Fibroblast of pulmonary artery (primary cell): ENCODE measurements around the gene CDK7.
A peak's percentile ranks its signal among the peaks of the same experiment; 100 is the strongest.

Experiments used
- DNase-seq: peaks from one replicate; pipeline ENCODE4 v3.0.0-alpha.2; 2010; ENCODE audit warnings: low read depth
- H3K4me3 ChIP-seq: replicated peaks from 2 replicates; pipeline ENCODE4 v1.5.1; 2011; ENCODE audit warnings: low read depth, mild to moderate bottlenecking, control low read depth, low read length, moderate library complexity
- TF ChIP-seq, protein P1 (sequence below): IDR thresholded peaks from 2 replicates; pipeline ENCODE4 v1.5.1; 2011; ENCODE audit warnings: mild to moderate bottlenecking, control low read depth, low read length, inconsistent platforms; ENCODE audit errors: missing control alignments

Gene CDK7

DNA sequence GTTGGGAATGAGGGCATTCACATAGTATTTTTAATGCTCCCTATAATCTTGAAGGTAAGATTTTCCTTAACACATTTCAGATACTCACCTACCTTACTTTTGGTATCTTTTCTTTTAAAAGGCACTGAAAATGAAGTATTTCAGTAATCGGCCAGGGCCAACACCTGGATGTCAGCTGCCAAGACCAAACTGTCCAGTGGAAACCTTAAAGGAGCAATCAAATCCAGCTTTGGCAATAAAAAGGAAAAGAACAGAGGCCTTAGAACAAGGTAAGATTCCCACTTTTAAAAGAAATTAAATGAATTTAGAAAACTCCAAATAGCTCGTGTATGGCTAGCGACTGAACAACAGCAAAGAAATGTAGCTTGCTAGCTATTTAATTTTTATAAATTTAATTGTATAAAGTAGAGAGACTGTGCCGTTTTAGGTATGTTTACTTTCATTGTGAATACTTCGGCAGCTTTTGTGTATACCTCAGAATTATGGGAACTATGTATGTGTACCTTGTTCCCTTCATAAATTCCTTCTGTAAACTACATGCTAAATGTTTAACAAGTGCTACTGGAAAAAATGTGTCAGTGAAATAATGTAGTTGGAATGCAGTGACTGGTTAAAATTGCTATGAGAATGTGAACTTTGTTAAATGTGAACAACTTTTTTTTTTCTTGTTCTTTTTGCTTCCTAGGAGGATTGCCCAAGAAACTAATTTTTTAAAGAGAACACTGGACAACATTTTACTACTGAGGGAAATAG, 41.9 kb downstream of the CDK7 start:
- DNase-seq: peak; percentile 39
- H3K4me3 ChIP-seq: no peak overlapping the region
- TF ChIP-seq, protein P1, sequence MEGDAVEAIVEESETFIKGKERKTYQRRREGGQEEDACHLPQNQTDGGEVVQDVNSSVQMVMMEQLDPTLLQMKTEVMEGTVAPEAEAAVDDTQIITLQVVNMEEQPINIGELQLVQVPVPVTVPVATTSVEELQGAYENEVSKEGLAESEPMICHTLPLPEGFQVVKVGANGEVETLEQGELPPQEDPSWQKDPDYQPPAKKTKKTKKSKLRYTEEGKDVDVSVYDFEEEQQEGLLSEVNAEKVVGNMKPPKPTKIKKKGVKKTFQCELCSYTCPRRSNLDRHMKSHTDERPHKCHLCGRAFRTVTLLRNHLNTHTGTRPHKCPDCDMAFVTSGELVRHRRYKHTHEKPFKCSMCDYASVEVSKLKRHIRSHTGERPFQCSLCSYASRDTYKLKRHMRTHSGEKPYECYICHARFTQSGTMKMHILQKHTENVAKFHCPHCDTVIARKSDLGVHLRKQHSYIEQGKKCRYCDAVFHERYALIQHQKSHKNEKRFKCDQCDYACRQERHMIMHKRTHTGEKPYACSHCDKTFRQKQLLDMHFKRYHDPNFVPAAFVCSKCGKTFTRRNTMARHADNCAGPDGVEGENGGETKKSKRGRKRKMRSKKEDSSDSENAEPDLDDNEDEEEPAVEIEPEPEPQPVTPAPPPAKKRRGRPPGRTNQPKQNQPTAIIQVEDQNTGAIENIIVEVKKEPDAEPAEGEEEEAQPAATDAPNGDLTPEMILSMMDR: no peak

DNA sequence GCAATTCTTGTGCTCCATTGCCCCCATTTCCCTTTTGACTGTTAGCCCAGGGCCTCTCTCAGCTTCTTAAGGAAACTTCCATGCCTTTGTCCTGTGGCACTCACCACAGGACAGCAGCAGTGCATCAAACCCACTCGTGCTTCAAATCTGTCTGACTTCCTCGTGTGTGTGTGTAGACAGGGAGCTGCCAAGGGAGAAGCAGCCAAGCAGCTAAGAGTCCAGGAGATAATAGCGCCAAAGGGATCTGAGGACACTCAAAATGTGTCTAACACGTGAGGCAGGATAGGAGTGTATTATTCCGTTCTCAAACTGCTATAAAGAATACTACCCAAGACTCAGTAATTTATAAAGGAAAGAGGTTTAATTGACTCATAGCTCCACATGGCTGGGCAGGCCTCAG, 44.8 kb downstream of the CDK7 start:
- no peak overlapping the region for H3K4me3 ChIP-seq
- no peak for DNase-seq
- TF ChIP-seq, protein P1: no peak

DNA sequence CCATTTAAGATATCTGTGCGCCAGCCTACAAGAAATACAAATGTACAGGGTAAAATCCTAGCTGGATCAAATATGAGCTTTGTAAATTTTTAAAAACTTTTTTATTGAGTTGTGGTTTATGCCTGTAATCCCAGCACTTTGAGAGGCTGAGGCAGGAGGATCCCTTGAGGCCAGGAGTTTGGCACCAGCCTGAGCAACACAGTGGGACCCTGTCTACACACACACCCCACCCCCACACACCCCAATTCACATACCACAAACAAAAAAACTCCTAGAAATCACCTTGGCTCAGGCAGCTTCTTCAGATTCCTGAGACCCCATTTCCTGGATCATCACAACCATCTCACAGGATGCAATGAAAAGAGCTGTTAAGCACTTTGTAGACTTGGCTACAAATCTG, 46.4 kb downstream of the CDK7 start:
- DNase-seq: no peak
- no peak overlapping the region for H3K4me3 ChIP-seq
- TF ChIP-seq, protein P1: no peak

DNA sequence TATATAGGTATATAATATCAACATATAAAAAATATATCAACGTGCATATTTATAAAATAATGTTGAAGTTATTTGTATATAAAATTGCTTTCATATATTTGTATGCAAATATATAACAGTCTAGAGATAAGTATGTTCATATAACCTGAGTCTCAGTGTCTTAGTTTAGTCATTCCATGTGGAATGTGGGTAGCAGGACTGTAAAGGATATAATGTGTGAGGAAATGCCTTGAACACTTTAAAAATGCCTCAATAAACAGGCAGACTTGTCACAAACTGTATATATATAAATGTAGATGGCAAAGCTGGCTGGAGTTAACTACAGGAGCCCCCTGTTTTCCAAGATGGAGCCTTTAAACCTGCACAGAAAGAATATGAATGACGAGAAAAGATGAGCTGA, 49.5 kb downstream of the CDK7 start:
- H3K4me3 ChIP-seq: no peak overlapping the region
- DNase-seq: no peak
- TF ChIP-seq, protein P1: no peak

DNA sequence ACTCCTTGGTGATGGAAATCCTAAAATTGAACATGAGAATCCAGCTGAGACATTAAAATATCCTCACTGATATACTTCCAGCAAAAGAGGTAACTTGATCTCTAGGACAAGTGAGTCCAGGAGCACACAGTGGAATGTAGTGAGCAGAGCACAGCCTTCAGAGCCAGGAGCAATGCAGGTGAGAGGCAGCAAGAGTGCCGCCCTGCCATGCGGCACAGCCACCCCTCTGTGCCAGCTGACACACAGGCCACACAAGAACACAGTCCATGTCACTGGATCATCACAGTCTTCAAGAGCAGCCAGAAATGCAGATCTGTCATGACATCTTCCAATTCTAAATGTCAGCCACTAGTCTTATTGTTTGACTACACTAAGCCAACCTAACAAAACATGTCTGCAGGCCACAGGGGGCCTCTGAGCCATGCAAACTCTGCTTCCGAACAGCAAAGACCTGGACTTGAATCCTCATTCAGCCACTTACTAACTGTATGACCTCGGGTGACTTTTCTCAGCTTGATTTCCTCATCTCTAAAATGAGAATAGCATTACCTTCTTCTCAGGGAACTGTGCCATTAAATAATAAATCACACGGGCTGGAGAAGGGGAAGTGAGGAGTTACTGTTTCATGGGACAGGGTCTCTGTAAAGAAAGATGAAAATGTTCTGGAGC, 50.9 kb downstream of the CDK7 start:
- TF ChIP-seq, protein P1: no peak
- no peak for DNase-seq
- no peak overlapping the region for H3K4me3 ChIP-seq

DNA sequence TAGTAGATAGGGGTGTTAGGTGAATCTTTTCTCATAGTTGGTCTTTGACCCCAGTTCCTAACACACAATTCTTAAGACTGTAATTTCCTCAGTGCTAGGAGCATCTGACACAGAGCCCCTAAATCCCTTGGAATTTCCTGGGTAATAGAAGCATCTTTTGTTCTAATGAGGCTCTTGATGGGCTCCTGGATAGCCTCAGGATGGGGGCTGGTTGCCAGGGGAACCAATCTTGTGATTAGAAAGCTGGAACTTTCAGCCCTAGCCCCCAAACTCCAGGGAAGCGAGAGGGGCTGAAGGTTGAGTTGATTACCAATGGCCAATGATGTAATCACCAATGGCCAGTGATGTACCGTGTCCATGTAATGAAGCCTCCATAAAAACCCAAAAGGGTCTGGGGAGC, 53.4 kb downstream of the CDK7 start:
- DNase-seq: no peak
- TF ChIP-seq, protein P1: no peak
- no peak overlapping the region for H3K4me3 ChIP-seq
